H1 (cell line): ENCODE measurements around the gene DCAF16. TPM values are rescaled to one million over a fixed set of nuclear protein-coding genes. Genes with fewer than 3 reads are reported as not detected.

ENCODE experiments used
- BCL11A ChIP-seq, 2 experiments: IDR thresholded peaks; one replicate each; pipeline ENCODE4 v1.6.1; 2011; ENCODE audit warnings: low read depth in 2 of 2, low read length in 2 of 2, mild to moderate bottlenecking in 2 of 2
- CBX5 ChIP-seq: fragments of 300-800, 300-1000 bp; sonication (generic); IDR thresholded peaks from 2 replicates; pipeline ENCODE4 v1.7.1; 2016; ENCODE audit warnings: antibody characterized with exemption, low read length, low read depth
- CTBP2 ChIP-seq: IDR thresholded peaks from 2 replicates; pipeline ENCODE4 v1.7.0; 2011; ENCODE audit warnings: borderline replicate concordance, mild to moderate bottlenecking, moderate library complexity, mixed read lengths, low read length; ENCODE audit not compliant: insufficient read depth, insufficient read length
- EZH2 ChIP-seq: fragments of 200-600 bp; sonication (generic); IDR thresholded peaks from 2 replicates; pipeline ENCODE4 v1.7.1; 2012; ENCODE audit warnings: low read depth, mild to moderate bottlenecking, moderate library complexity, low read length, inconsistent platforms; ENCODE audit not compliant: severe bottlenecking
- GTF2F1 ChIP-seq: IDR thresholded peaks from 2 replicates; pipeline ENCODE4 v1.6.1; 2012; ENCODE audit warnings: low read depth, low read length, improper control_type of control experiment, borderline replicate concordance
- HDAC6 ChIP-seq: IDR thresholded peaks from one replicate; pipeline ENCODE4 v1.7.1; 2012; ENCODE audit warnings: low read depth, mild to moderate bottlenecking, inconsistent platforms, low read length, moderate library complexity
- KDM1A ChIP-seq: fragments of 200-600, 300-600 bp; sonication (generic); IDR thresholded peaks from 2 replicates; pipeline ENCODE4 v1.7.1; 2016; ENCODE audit warnings: mild to moderate bottlenecking, low read length, borderline replicate concordance
- KDM5A ChIP-seq: fragments of 200-600 bp; IDR thresholded peaks from 2 replicates; pipeline ENCODE4 v1.7.1; 2012; ENCODE audit warnings: mild to moderate bottlenecking, low read length, inconsistent platforms, mixed read lengths
- RXRA ChIP-seq: IDR thresholded peaks from 2 replicates; pipeline ENCODE4 v1.6.1; 2011; ENCODE audit warnings: low read depth, mild to moderate bottlenecking, low read length, moderate library complexity; ENCODE audit not compliant: insufficient read depth
- SAP30 ChIP-seq: fragments of 300-600 bp; sonication (generic); IDR thresholded peaks from 2 replicates; pipeline ENCODE4 v1.7.1; 2012; ENCODE audit warnings: low read length, moderate library complexity, mild to moderate bottlenecking, inconsistent platforms; ENCODE audit not compliant: insufficient read depth, insufficient replicate concordance
- SIRT6 ChIP-seq: IDR thresholded peaks from one replicate; pipeline ENCODE4 v1.7.1; 2012; ENCODE audit warnings: low read length, inconsistent platforms
- SIX5 ChIP-seq: IDR thresholded peaks from 2 replicates; pipeline ENCODE4 v1.6.1; 2011; ENCODE audit warnings: mild to moderate bottlenecking, low read depth, low read length
- SP1 ChIP-seq: IDR thresholded peaks from 2 replicates; pipeline ENCODE4 v1.6.1; 2011; ENCODE audit warnings: low read depth, low read length
- SP2 ChIP-seq: IDR thresholded peaks from 2 replicates; pipeline ENCODE4 v1.6.1; 2012; ENCODE audit warnings: mild to moderate bottlenecking, low read length, inconsistent platforms
- SUZ12 ChIP-seq: fragments of 200-600 bp; sonication (generic); IDR thresholded peaks from 2 replicates; pipeline ENCODE4 v1.6.1; 2012; ENCODE audit warnings: mild to moderate bottlenecking, inconsistent platforms, low read length, moderate library complexity, mixed read lengths
- polyA plus RNA-seq, 7 experiments: library from polyadenylated mRNA; depleted of rRNA in 3 of 7; stranded (reverse) in 5 of 7; unstranded in 2 of 7; fragments of >200 nt in 5 of 7; fragments of 200-250 nt in 2 of 7; gene quantifications; 1 replicate in 5 of 7; 2 replicates in 1 of 7; 4 replicates in 1 of 7; pipeline versions ENCODE4 v1.2.1 to v1.2.3, GENCODE V29; 2011 to 2013; ENCODE audit warnings: missing spikeins in 2 of 7, mixed read lengths in 2 of 7
- total RNA-seq: library from RNA; stranded (reverse); fragmentation: NEBNext Ultra II Directional; extraction: Animal tissue kit (Norgen Biotek cat#: 25700); gene quantifications from 2 replicates; pipeline ENCODE4 v1.2.1, GENCODE V29; 2021
- TF ChIP-seq, protein P1 (sequence below): IDR thresholded peaks from 2 replicates; pipeline ENCODE4 v1.6.1; 2011; ENCODE audit warnings: low read length, improper control_type of control experiment
- TF ChIP-seq, protein P2 (sequence below): IDR thresholded peaks from 2 replicates; pipeline ENCODE4 v1.6.1; 2012; ENCODE audit warnings: low read length, inconsistent platforms
- TF ChIP-seq, protein P3 (sequence below), 3 experiments: IDR thresholded peaks; 1 replicate in 2 of 3; 2 replicates in 1 of 3; pipeline versions ENCODE4 v1.5.1 to v1.6.1; 2011; ENCODE audit warnings: low read length in 3 of 3, mild to moderate bottlenecking in 3 of 3, inconsistent platforms in 2 of 3, low read depth in 1 of 3, moderate library complexity in 1 of 3; ENCODE audit not compliant: insufficient read depth in 1 of 3; ENCODE audit errors: control extremely low read depth in 1 of 3

DCAF16 gene
- total and polyA plus RNA-seq, 2 of the 8 experiments (the other 6 are each of a cell fraction or from before 2014, with no cell fraction given), result 26.5 to 55.7 TPM

DNA sequence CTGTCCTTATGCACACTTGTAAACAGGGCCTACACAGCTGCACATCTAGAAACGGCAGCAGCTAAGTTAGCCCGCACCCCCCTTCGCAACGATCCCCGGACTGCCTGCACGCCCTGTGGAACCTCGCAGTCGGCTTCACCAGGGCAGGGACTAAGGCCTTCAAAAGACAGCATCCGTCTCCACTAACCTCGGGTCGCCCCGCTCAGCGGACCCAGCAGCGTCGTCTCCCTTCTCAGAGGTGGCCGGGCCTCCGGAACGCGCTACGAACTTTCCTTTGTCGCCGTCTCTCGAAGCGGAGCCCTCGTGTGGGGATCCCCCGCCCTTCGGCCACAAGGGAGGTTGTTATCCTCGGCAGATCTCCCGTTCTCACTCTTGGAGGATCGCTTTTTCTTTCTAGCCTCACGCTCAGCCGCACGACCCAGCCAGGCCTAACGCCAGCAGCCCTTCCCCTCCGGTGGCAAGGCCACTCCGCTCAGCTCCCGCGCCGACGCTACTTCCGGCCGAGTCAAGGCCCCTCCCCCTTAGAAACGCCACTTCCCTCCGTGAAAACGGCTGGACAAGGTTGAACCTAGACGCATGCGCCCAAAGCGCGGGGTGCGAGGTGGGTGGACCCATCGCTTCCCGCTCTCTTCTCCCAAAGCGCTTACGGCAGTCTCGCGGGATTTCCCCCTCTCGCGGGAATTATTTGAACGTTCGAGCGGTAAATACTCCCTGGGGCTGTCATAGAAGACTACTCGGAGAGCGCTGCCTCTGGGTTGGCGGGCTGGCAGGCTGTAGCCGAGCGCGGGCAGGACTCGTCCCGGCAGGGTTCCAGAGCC lies at the start of gene DCAF16, which contains the start of gene NCAPG (continued):
- TF ChIP-seq GTF2F1, result no peak
- TF ChIP-seq SAP30, result peak; percentile 79
- no peak for TF ChIP-seq SUZ12
- TF ChIP-seq, protein P1, sequence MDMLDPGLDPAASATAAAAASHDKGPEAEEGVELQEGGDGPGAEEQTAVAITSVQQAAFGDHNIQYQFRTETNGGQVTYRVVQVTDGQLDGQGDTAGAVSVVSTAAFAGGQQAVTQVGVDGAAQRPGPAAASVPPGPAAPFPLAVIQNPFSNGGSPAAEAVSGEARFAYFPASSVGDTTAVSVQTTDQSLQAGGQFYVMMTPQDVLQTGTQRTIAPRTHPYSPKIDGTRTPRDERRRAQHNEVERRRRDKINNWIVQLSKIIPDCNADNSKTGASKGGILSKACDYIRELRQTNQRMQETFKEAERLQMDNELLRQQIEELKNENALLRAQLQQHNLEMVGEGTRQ, result no peak
- TF ChIP-seq RXRA, result no peak
- TF ChIP-seq, protein P2, sequence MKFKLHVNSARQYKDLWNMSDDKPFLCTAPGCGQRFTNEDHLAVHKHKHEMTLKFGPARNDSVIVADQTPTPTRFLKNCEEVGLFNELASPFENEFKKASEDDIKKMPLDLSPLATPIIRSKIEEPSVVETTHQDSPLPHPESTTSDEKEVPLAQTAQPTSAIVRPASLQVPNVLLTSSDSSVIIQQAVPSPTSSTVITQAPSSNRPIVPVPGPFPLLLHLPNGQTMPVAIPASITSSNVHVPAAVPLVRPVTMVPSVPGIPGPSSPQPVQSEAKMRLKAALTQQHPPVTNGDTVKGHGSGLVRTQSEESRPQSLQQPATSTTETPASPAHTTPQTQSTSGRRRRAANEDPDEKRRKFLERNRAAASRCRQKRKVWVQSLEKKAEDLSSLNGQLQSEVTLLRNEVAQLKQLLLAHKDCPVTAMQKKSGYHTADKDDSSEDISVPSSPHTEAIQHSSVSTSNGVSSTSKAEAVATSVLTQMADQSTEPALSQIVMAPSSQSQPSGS, result peak; percentile 84
- TF ChIP-seq HDAC6, result no peak
- TF ChIP-seq KDM5A, result no peak
- no peak for TF ChIP-seq SP2
- no peak for TF ChIP-seq EZH2
- TF ChIP-seq BCL11A (IDR thresholded peaks at IDR 0.05; ENCODE audit: low read depth in 2 of 2, low read length in 2 of 2), result no peak
- no peak for TF ChIP-seq CTBP2
- TF ChIP-seq SP1, result 0 out of 2 replicates have a peak, but pooled peaks have one; percentile 26
- no peak for TF ChIP-seq CBX5
- no peak for TF ChIP-seq SIX5
- TF ChIP-seq, protein P3, sequence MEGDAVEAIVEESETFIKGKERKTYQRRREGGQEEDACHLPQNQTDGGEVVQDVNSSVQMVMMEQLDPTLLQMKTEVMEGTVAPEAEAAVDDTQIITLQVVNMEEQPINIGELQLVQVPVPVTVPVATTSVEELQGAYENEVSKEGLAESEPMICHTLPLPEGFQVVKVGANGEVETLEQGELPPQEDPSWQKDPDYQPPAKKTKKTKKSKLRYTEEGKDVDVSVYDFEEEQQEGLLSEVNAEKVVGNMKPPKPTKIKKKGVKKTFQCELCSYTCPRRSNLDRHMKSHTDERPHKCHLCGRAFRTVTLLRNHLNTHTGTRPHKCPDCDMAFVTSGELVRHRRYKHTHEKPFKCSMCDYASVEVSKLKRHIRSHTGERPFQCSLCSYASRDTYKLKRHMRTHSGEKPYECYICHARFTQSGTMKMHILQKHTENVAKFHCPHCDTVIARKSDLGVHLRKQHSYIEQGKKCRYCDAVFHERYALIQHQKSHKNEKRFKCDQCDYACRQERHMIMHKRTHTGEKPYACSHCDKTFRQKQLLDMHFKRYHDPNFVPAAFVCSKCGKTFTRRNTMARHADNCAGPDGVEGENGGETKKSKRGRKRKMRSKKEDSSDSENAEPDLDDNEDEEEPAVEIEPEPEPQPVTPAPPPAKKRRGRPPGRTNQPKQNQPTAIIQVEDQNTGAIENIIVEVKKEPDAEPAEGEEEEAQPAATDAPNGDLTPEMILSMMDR (IDR thresholded peaks at IDR 0.05; ENCODE audit: control extremely low read depth in 1 of 3, insufficient read depth in 1 of 3, low read depth in 1 of 3, low read length in 3 of 3), result no peak
- no peak for TF ChIP-seq KDM1A
- TF ChIP-seq SIRT6, result no peak
